ENCODE results near the gene CASKIN1. TPM values are rescaled to one million over a fixed set of nuclear protein-coding genes. Genes with fewer than 3 reads are reported as not detected.

Gene CASKIN1
- total RNA-seq, 1 experiment from 2014 or later: 5.9 TPM

DNA sequence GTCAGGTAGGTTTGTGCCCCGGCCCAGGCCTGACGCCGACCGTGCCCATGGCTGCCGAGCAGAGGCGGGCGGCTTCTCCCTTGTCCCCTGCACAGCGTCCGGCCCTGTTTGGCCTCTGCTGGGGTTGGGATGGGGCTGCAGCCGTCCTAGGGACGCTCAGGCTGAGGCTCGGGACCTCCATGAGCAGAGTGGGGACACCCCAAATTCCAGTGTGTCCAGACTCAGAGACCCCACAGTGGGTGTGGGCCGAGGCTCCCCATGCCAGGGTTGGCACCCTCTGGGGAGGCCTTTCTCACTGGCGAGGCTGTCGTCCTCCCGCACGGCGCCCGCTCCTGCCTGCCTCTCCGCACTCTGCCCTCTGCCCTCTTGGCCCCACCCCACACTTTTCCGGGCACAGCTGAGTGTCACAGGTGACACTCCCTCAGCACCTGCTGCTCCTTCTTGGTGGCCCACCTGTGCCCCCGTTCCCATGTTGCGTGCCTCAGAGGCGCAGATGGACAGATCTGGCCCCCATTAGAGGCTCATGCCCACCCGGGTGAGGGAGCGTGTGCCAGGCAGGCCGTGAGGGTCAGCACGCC, 24.7 kb downstream of the CASKIN1 start:
- Histone ChIP-seq H3K36me3 (ENCODE audit: control insufficient read depth in 1 of 2, insufficient read depth in 2 of 2, low read length in 2 of 2) (peaks cover 12 to 51% of the 10 kb centered on the region in 2 experiments; a peak in 3 of 4 replicates), H2AFZ (ENCODE audit: low read depth, low read length, poor library complexity, severe bottlenecking) (no peak overlapping the region), H3K4me3 (replicated peaks in 1 of 2; ENCODE audit: low read depth in 1 of 2, low read length in 2 of 2) (no peak overlapping the region), H3K27ac (ENCODE audit: low read depth, low read length) (no peak overlapping the region), H3K79me2 (ENCODE audit: insufficient read depth, low read length) (peaks cover 15% of the 10 kb centered on the region), H3K9ac (ENCODE audit: low read length) (no peak overlapping the region), H3K4me1 (ENCODE audit: control insufficient read depth in 1 of 2, insufficient read depth in 2 of 2, low read length in 2 of 2) (no peaks in the 10 kb centered on the region), H3K27me3 (ENCODE audit: insufficient read depth, low read length) (no peaks in the 10 kb centered on the region), H3K9me3 (ENCODE audit: control insufficient read depth in 1 of 2, insufficient read depth in 1 of 2, low read depth in 1 of 2, low read length in 2 of 2) (no peaks in the 10 kb centered on the region), H3K9me2 (ENCODE audit: insufficient read depth) (no peaks in the 10 kb centered on the region), H4K20me1 (ENCODE audit: insufficient read depth) (no peaks in the 10 kb centered on the region), H3K4me2 (ENCODE audit: low read length) (no peak overlapping the region)
- no peak for TF ChIP-seq ELF1 (IDR thresholded peaks at IDR 0.05; ENCODE audit: borderline replicate concordance, low read depth)
- TF ChIP-seq CBX3 (IDR thresholded peaks at IDR 0.05; ENCODE audit: low read depth): no peak
- TF ChIP-seq, protein P1, sequence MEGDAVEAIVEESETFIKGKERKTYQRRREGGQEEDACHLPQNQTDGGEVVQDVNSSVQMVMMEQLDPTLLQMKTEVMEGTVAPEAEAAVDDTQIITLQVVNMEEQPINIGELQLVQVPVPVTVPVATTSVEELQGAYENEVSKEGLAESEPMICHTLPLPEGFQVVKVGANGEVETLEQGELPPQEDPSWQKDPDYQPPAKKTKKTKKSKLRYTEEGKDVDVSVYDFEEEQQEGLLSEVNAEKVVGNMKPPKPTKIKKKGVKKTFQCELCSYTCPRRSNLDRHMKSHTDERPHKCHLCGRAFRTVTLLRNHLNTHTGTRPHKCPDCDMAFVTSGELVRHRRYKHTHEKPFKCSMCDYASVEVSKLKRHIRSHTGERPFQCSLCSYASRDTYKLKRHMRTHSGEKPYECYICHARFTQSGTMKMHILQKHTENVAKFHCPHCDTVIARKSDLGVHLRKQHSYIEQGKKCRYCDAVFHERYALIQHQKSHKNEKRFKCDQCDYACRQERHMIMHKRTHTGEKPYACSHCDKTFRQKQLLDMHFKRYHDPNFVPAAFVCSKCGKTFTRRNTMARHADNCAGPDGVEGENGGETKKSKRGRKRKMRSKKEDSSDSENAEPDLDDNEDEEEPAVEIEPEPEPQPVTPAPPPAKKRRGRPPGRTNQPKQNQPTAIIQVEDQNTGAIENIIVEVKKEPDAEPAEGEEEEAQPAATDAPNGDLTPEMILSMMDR (IDR thresholded peaks at IDR 0.05 in 2 of 3, conservative IDR thresholded peaks at IDR 0.05 in 1 of 3; ENCODE audit: borderline replicate concordance in 1 of 3, insufficient read depth in 1 of 3, low read depth in 2 of 3, low read length in 2 of 3): no peak
- TF ChIP-seq, protein P2, sequence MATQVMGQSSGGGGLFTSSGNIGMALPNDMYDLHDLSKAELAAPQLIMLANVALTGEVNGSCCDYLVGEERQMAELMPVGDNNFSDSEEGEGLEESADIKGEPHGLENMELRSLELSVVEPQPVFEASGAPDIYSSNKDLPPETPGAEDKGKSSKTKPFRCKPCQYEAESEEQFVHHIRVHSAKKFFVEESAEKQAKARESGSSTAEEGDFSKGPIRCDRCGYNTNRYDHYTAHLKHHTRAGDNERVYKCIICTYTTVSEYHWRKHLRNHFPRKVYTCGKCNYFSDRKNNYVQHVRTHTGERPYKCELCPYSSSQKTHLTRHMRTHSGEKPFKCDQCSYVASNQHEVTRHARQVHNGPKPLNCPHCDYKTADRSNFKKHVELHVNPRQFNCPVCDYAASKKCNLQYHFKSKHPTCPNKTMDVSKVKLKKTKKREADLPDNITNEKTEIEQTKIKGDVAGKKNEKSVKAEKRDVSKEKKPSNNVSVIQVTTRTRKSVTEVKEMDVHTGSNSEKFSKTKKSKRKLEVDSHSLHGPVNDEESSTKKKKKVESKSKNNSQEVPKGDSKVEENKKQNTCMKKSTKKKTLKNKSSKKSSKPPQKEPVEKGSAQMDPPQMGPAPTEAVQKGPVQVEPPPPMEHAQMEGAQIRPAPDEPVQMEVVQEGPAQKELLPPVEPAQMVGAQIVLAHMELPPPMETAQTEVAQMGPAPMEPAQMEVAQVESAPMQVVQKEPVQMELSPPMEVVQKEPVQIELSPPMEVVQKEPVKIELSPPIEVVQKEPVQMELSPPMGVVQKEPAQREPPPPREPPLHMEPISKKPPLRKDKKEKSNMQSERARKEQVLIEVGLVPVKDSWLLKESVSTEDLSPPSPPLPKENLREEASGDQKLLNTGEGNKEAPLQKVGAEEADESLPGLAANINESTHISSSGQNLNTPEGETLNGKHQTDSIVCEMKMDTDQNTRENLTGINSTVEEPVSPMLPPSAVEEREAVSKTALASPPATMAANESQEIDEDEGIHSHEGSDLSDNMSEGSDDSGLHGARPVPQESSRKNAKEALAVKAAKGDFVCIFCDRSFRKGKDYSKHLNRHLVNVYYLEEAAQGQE (IDR thresholded peaks at IDR 0.05; ENCODE audit: low read depth): no peak
- TF ChIP-seq, protein P3, sequence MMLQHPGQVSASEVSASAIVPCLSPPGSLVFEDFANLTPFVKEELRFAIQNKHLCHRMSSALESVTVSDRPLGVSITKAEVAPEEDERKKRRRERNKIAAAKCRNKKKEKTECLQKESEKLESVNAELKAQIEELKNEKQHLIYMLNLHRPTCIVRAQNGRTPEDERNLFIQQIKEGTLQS (IDR thresholded peaks at IDR 0.05): no peak
- no peak for ATAC-seq
- no TSS peak for BruUV-seq (replicated peaks)
- POLR2A ChIA-PET: interaction anchor here (1.4 kb wide), 1 partner anchor 16 kb away, joined by 10 read pairs; the partner anchor contains the start of gene TRAF7
- CTCF ChIA-PET: no interaction called here
- no peak for DNase-seq (ENCODE audit: low read depth, low spot score)
- intact Hi-C loops (cut with micrococcal nuclease): no loop called here
- RAD21 ChIA-PET (ENCODE audit: low non-redundant PET in 1 of 2, low total read pairs in 2 of 2, uncharacterized antibody in 2 of 2, unreplicated experiment in 2 of 2): no interaction called here
